SK-N-SH treated with all-trans-retinoic acid at 6 μM for 48 hours (cell line): ENCODE results near the gene DBF4B.

Source experiments
- ATAC-seq: fragments of 200-7000 bp; cut with Tn5 transposase; 3 replicates; pipeline ENCODE4 v1.9.1; 2020; ENCODE audit warnings: mild to moderate bottlenecking, moderate library complexity
- ARNTL ChIP-seq: fragments of 450-650 bp; formaldehyde crosslinking; IDR thresholded peaks from 2 replicates; pipeline ENCODE4 v1.5.0; 2020; ENCODE audit warnings: low read depth, mild to moderate bottlenecking, moderate library complexity, borderline replicate concordance
- CSDC2 ChIP-seq: fragments of 250-450 bp; sonication (Bioruptor Pico); IDR thresholded peaks from 2 replicates; pipeline ENCODE4 v1.5.0; 2020; ENCODE audit warnings: mild to moderate bottlenecking, moderate library complexity
- ESRRG ChIP-seq: fragments of 250-450 bp; sonication (Bioruptor Pico); IDR thresholded peaks from 2 replicates; pipeline ENCODE4 v1.6.1; 2021; ENCODE audit warnings: mild to moderate bottlenecking
- GLIS3 ChIP-seq: fragments of 250-450 bp; sonication (Bioruptor Pico); IDR thresholded peaks from 2 replicates; pipeline ENCODE4 v1.5.0; 2020; ENCODE audit warnings: mild to moderate bottlenecking, moderate library complexity
- ISL1 ChIP-seq: fragments of 250-450 bp; sonication (Bioruptor Pico); IDR thresholded peaks from 2 replicates; pipeline ENCODE4 v2.1.2; 2022; ENCODE audit warnings: mild to moderate bottlenecking, moderate library complexity
- OSR1 ChIP-seq: fragments of 250-450 bp; sonication (Bioruptor Pico); IDR thresholded peaks from 2 replicates; pipeline ENCODE4 v1.8.0; 2022; ENCODE audit warnings: moderate library complexity, mild to moderate bottlenecking, inconsistent platforms
- PPARA ChIP-seq: fragments of 250-450 bp; sonication (Bioruptor Pico); IDR thresholded peaks from 2 replicates; pipeline ENCODE4 v1.5.0; 2020; ENCODE audit warnings: mild to moderate bottlenecking, borderline replicate concordance
- SNAI2 ChIP-seq: fragments of 250-450 bp; sonication (Bioruptor Pico); IDR thresholded peaks from 2 replicates; pipeline ENCODE4 v1.5.0; 2020; ENCODE audit warnings: mild to moderate bottlenecking, moderate library complexity
- TCF4 ChIP-seq: fragments of 250-450 bp; sonication (Bioruptor Pico); IDR thresholded peaks from 2 replicates; pipeline ENCODE4 v1.8.0; 2021; ENCODE audit warnings: mild to moderate bottlenecking, moderate library complexity, borderline replicate concordance
- ZC3H10 ChIP-seq: fragments of 250-450 bp; sonication (Bioruptor Pico); IDR thresholded peaks from 2 replicates; pipeline ENCODE4 v1.5.1; 2021; ENCODE audit warnings: mild to moderate bottlenecking, moderate library complexity
- ZFP3 ChIP-seq: fragments of 250-450 bp; sonication (Bioruptor Pico); IDR thresholded peaks from 2 replicates; pipeline ENCODE4 v1.5.0; 2020; ENCODE audit warnings: mild to moderate bottlenecking, moderate library complexity
- ZFP30 ChIP-seq: fragments of 450-650 bp; formaldehyde crosslinking; IDR thresholded peaks from 2 replicates; pipeline ENCODE4 v1.5.0; 2022; ENCODE audit warnings: mild to moderate bottlenecking, moderate library complexity
- ZNF70 ChIP-seq: fragments of 450-650 bp; formaldehyde crosslinking; IDR thresholded peaks from 2 replicates; pipeline ENCODE4 v1.5.0; 2020; ENCODE audit warnings: mild to moderate bottlenecking, moderate library complexity
- ZNF8 ChIP-seq: fragments of 450-650 bp; formaldehyde crosslinking; IDR thresholded peaks from 2 replicates; pipeline ENCODE4 v1.5.0; 2020; ENCODE audit warnings: mild to moderate bottlenecking, moderate library complexity
- TF ChIP-seq, protein P1 (sequence below): fragments of 250-450 bp; sonication (Bioruptor Pico); IDR thresholded peaks from 2 replicates; pipeline ENCODE4 v1.8.0; 2020; ENCODE audit warnings: mild to moderate bottlenecking, moderate library complexity, borderline replicate concordance
- TF ChIP-seq, protein P2 (sequence below): fragments of 250-450 bp; sonication (Bioruptor Pico); IDR thresholded peaks from 2 replicates; pipeline ENCODE4 v1.5.1; 2021; ENCODE audit warnings: mild to moderate bottlenecking, moderate library complexity
- TF ChIP-seq, protein P3 (sequence below): fragments of 250-450 bp; sonication (Bioruptor Pico); IDR thresholded peaks from 2 replicates; pipeline ENCODE4 v1.5.0; 2020; ENCODE audit warnings: mild to moderate bottlenecking, moderate library complexity
- TF ChIP-seq, protein P4 (sequence below): fragments of 250-450 bp; sonication (Bioruptor Pico); IDR thresholded peaks from 2 replicates; pipeline ENCODE4 v1.5.1; 2020; ENCODE audit warnings: low read depth, mild to moderate bottlenecking, moderate library complexity
- TF ChIP-seq, protein P5 (sequence below): fragments of 250-450 bp; sonication (Bioruptor Pico); IDR thresholded peaks from 2 replicates; pipeline ENCODE4 v1.8.0; 2021; ENCODE audit warnings: low read depth, mild to moderate bottlenecking, moderate library complexity, borderline replicate concordance

The DBF4B gene

DNA sequence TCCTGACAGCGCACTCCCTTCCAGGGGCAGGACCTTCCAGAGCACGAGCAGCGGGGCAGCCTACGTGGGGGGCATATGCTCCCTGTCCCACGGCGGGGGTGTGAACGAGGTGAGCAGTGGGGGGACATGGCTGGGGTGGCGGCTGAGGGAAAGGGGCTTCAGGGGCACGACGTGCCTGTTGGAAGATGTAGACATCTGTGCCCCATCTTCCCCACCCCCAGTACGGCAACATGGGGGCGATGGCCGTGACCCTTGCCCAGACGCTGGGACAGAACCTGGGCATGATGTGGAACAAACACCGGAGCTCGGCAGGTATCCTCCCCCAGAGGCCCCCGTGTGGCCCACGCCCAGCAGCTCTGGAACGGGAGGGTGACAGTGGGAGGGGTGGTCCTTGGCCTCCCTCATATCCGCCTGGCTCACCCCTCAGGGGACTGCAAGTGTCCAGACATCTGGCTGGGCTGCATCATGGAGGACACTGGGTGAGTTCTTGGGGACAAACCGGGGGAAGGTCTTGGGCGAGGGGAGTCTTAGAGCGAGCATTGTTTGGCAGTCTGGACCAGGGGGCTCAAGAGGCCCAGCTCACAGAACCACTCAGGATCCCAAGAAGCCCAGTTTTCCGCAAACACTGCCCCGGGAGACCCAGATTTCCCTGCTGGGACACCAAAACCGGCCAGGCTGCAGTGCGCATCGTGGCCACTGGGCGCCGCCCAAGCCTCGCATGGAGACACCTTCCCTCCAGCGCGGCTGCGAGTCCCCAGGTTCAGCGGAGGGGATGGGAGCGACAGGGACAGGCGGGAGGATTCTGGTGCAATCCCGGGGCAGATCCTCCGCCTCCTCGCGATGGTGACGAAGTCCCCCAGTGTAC, 66.0 kb downstream of the DBF4B start:
- TF ChIP-seq PPARA (CRISPR knock-in tag) (no peak), GLIS3 (CRISPR knock-in tag) (no peak), ISL1 (CRISPR knock-in tag) (no peak), ZNF8 (CRISPR knock-in tag) (no peak), ZC3H10 (no peak), ARNTL (CRISPR knock-in tag) (no peak), OSR1 (CRISPR knock-in tag) (no peak), ZFP30 (CRISPR knock-in tag) (no peak)
- TF ChIP-seq, protein P1, sequence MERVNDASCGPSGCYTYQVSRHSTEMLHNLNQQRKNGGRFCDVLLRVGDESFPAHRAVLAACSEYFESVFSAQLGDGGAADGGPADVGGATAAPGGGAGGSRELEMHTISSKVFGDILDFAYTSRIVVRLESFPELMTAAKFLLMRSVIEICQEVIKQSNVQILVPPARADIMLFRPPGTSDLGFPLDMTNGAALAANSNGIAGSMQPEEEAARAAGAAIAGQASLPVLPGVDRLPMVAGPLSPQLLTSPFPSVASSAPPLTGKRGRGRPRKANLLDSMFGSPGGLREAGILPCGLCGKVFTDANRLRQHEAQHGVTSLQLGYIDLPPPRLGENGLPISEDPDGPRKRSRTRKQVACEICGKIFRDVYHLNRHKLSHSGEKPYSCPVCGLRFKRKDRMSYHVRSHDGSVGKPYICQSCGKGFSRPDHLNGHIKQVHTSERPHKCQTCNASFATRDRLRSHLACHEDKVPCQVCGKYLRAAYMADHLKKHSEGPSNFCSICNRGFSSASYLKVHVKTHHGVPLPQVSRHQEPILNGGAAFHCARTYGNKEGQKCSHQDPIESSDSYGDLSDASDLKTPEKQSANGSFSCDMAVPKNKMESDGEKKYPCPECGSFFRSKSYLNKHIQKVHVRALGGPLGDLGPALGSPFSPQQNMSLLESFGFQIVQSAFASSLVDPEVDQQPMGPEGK (CRISPR knock-in tag): no peak
- TF ChIP-seq, protein P2, sequence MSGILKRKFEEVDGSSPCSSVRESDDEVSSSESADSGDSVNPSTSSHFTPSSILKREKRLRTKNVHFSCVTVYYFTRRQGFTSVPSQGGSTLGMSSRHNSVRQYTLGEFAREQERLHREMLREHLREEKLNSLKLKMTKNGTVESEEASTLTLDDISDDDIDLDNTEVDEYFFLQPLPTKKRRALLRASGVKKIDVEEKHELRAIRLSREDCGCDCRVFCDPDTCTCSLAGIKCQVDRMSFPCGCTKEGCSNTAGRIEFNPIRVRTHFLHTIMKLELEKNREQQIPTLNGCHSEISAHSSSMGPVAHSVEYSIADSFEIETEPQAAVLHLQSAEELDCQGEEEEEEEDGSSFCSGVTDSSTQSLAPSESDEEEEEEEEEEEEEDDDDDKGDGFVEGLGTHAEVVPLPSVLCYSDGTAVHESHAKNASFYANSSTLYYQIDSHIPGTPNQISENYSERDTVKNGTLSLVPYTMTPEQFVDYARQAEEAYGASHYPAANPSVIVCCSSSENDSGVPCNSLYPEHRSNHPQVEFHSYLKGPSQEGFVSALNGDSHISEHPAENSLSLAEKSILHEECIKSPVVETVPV (CRISPR knock-in tag): no peak
- TF ChIP-seq, protein P3, sequence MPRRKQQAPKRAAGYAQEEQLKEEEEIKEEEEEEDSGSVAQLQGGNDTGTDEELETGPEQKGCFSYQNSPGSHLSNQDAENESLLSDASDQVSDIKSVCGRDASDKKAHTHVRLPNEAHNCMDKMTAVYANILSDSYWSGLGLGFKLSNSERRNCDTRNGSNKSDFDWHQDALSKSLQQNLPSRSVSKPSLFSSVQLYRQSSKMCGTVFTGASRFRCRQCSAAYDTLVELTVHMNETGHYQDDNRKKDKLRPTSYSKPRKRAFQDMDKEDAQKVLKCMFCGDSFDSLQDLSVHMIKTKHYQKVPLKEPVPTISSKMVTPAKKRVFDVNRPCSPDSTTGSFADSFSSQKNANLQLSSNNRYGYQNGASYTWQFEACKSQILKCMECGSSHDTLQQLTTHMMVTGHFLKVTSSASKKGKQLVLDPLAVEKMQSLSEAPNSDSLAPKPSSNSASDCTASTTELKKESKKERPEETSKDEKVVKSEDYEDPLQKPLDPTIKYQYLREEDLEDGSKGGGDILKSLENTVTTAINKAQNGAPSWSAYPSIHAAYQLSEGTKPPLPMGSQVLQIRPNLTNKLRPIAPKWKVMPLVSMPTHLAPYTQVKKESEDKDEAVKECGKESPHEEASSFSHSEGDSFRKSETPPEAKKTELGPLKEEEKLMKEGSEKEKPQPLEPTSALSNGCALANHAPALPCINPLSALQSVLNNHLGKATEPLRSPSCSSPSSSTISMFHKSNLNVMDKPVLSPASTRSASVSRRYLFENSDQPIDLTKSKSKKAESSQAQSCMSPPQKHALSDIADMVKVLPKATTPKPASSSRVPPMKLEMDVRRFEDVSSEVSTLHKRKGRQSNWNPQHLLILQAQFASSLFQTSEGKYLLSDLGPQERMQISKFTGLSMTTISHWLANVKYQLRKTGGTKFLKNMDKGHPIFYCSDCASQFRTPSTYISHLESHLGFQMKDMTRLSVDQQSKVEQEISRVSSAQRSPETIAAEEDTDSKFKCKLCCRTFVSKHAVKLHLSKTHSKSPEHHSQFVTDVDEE: no peak
- TF ChIP-seq, protein P4, sequence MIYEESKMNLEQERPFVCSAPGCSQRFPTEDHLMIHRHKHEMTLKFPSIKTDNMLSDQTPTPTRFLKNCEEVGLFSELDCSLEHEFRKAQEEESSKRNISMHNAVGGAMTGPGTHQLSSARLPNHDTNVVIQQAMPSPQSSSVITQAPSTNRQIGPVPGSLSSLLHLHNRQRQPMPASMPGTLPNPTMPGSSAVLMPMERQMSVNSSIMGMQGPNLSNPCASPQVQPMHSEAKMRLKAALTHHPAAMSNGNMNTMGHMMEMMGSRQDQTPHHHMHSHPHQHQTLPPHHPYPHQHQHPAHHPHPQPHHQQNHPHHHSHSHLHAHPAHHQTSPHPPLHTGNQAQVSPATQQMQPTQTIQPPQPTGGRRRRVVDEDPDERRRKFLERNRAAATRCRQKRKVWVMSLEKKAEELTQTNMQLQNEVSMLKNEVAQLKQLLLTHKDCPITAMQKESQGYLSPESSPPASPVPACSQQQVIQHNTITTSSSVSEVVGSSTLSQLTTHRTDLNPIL (CRISPR knock-in tag): no peak

DNA sequence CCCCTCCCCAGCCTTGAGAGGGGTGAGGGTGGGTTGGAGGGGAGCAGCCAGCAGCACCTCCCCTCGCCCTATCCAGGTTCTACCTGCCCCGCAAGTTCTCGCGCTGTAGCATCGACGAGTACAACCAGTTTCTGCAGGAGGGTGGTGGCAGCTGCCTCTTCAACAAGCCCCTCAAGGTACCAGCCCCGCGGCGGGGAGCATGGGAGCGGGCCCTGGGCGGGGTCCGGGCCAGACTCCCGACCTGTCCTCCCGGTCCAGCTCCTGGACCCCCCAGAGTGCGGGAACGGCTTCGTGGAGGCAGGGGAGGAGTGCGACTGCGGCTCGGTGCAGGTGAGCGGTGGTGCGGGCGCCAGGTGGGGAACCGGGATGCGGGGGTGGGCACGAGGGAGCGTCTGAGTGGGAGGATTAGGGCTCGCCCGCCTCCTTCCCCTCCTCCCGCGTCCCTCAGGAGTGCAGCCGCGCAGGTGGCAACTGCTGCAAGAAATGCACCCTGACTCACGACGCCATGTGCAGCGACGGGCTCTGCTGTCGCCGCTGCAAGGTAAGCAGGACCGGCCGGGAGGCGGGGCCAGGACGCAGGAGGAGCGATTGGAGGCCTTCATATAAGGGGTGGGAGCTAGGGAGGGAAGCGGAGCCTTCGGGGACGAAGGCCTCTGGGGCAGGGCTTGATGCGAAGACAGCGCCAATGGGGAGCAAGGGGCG, 66.8 kb downstream of the DBF4B start:
- peak; percentile 93 for ATAC-seq
- TF ChIP-seq ARNTL (CRISPR knock-in tag) (no peak), TCF4 (CRISPR knock-in tag) (no peak), SNAI2 (CRISPR knock-in tag) (no peak)
- TF ChIP-seq, all 23 proteins: peak for 0

More for the DNA sequence above, 66.0 kb downstream of the DBF4B start:
- peak; percentile 72 for ATAC-seq

DNA sequence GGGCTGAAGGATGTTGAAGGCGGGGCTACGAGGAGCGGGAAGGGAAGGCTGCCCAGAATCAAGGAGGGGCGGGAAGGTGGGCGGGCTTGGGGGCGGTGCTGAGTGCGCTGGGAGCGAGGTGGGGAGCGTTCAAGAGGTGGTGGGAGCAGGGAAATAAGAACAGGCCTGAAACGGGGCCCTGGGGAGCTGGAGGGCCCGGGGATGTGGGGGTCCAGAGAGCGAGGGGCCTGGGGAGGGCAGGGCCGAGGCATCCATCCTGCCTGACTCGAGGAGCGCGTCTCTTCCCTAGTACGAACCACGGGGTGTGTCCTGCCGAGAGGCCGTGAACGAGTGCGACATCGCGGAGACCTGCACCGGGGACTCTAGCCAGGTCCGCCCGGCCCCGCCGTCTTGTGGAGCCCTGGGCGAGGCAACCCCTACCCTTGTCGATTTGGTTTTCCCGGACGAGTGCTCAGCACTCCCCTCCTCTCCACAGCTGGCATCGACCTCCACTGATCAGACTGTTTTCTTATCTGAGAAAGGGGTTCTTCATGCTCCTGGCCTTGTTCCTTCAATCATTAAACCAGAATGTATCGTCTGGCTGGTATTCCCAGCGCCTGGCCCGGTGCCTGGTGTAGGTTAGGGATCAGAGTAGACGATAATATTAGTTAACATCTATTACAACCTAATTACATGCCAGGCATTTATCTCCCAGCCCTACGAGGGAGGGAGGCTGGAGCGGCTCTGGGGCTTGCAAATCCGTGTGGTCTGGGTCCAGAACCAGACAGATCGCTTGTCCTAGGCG, 67.6 kb downstream of the DBF4B start:
- TF ChIP-seq ZFP3 (CRISPR knock-in tag) (no peak), GLIS3 (CRISPR knock-in tag) (no peak), ZNF70 (CRISPR knock-in tag) (peak; percentile 99)
- ATAC-seq: peak; percentile 35

DNA sequence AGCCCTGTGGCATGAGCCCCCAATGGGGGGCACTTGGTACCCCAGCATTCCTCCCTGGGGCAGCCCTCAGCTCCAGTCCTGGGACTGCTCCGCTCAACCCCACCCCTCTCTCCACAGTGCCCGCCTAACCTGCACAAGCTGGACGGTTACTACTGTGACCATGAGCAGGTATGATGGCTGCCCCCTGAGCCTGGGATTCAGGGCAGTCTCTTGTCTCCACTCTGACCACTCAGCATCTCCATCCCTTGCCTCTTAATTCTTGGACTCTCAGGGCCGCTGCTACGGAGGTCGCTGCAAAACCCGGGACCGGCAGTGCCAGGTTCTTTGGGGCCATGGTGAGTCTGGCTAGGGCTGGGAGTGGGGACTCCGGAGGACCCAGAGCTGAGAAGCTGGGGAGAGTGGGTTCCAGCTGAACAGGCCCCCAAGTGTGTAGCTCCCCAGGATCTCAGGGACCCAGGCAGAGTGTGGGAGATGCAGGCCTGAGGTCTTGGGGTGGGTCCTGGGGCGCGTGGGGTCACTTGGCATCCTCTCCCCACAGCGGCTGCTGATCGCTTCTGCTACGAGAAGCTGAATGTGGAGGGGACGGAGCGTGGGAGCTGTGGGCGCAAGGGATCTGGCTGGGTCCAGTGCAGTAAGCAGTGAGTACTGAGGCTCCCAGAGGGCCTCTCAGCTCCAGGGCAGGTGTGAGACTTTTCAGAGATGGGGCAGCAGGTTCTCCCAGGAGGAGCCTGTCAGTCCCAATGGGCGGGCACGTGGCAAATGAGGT, 68.3 kb downstream of the DBF4B start:
- no peak for ATAC-seq
- TF ChIP-seq ZFP30 (CRISPR knock-in tag) (no peak), ZNF8 (CRISPR knock-in tag) (no peak), ISL1 (CRISPR knock-in tag) (no peak), CSDC2 (no peak), PPARA (CRISPR knock-in tag) (no peak), ESRRG (no peak), GLIS3 (CRISPR knock-in tag) (no peak), ARNTL (CRISPR knock-in tag) (no peak), SNAI2 (CRISPR knock-in tag) (no peak)
- TF ChIP-seq, protein P5, sequence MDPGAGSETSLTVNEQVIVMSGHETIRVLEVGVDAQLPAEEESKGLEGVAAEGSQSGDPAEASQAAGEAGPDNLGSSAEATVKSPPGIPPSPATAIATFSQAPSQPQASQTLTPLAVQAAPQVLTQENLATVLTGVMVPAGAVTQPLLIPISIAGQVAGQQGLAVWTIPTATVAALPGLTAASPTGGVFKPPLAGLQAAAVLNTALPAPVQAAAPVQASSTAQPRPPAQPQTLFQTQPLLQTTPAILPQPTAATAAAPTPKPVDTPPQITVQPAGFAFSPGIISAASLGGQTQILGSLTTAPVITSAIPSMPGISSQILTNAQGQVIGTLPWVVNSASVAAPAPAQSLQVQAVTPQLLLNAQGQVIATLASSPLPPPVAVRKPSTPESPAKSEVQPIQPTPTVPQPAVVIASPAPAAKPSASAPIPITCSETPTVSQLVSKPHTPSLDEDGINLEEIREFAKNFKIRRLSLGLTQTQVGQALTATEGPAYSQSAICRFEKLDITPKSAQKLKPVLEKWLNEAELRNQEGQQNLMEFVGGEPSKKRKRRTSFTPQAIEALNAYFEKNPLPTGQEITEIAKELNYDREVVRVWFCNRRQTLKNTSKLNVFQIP (CRISPR knock-in tag): no peak
- TF ChIP-seq, protein P3: no peak
